ENCODE data around the gene MEF2A.

The MEF2A gene

DNA sequence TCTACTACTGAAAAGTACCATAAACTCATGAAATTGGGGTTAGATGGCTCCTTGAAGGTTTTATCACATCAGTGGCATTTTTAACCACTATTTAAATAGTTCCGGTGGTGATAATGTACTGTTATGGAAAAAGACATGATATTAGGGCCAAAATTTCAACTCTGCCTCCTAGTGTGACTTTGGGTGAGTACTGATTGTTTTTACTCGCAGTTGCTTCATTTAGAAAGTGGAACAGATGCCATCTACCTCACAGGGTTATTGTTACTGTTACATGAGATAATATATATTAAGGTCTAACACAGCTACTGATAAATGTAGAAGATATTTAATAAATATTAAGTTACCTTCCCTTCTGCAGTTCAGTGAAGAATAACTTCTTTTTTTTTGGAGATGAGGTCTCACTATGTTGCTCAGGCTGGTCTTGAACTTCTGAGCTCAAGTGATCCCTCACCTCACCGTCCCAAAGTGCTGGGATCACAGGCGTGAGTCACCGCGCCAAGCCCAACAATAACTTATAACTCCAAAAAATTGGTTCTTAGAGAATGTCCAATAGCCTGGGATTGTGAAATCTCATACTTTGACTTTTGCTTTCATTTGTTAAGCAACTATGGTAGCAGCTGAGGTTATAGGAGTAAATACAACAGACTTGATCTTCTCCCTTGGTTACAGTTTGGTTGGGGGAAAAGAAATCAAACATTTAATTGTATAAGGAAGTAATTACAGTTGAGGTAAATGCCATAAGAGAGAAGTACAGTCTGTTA is 48.3 kb downstream of the MEF2A start:
- CTCF ChIA-PET = interaction anchor here (0.7 kb wide), 1 partner anchor 47 kb away, joined by 3 read pairs; no protein-coding TSS in a partner anchor
- H3K27ac ChIP-seq (ENCODE audit: extremely low read depth, low read depth, low read length) = no peak overlapping the region

DNA sequence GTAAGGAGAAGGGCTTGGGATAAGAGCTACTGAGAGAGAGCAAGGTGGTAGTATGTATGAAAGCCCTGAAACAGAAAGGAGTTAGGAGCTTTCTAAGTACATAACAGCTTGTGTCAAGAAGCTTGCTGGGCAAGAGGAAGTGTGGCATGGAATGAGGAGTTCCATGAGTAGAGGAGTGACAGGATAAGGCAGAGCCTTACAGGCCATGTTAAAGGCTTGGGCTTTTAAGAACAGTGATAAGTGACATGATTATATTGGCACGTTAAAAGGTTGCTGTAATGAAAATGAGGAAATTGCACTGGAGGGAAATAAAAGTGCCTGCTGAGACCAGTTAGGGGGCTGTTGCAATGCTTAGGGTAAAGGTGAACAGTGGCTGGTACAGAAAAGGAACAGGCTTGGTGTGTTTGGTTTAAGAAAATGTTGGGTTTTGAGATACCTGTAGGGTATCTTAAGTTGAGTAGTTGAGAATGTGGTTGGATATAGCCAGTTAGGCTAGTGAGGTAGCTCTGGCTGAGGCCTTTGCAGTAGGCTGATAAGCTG is 49.0 kb downstream of the MEF2A start:
- H3K27ac ChIP-seq (ENCODE audit: extremely low read depth, low read depth, low read length) = peak overlapping the region; percentile 6; the same call in 1 of the 2 replicates
- ChIA-PET CTCF (interaction anchor here (1.8 kb wide), 1 partner anchor 90 kb away, joined by 6 read pairs; no protein-coding TSS in a partner anchor), POLR2A (interaction anchor here (1.3 kb wide), 1 partner anchor 49 kb away, joined by 4 read pairs; the partner anchor contains the start of gene MEF2A)
- H3K9me3 ChIP-seq (ENCODE audit: control insufficient read depth, insufficient read depth, low read depth, low read length) = no peaks in the 10 kb centered on the region
- H3K4me3 ChIP-seq (ENCODE audit: low read depth, low read length) = no peak overlapping the region
- peaks cover 46% of the 10 kb centered on the region for H3K4me1 ChIP-seq (ENCODE audit: control insufficient read depth, insufficient read depth, low read length)
- no peaks in the 10 kb centered on the region for H3K36me3 ChIP-seq (ENCODE audit: control insufficient read depth in 2 of 2, insufficient read depth in 1 of 2, low read length in 2 of 2)
- TF ChIP-seq ZNF707 (tag by site-specific recombination; IDR thresholded peaks at IDR 0.05) (no peak), ZIC2 (tag by site-specific recombination; IDR thresholded peaks at IDR 0.05) (0 out of 2 replicates have a peak, but pooled peaks have one; percentile 18), PRDM1 (tag by site-specific recombination; IDR thresholded peaks at IDR 0.05) (peak; percentile 54; the same call in 1 of the 2 replicates), ZNF600 (tag by site-specific recombination; IDR thresholded peaks at IDR 0.05) (peak; percentile 63; the same call in 1 of the 2 replicates), ZNF16 (tag by site-specific recombination; IDR thresholded peaks at IDR 0.05; ENCODE audit: low read depth) (no peak), ZNF138 (tag by site-specific recombination; IDR thresholded peaks at IDR 0.05; ENCODE audit: borderline replicate concordance) (no peak), GLI2 (tag by site-specific recombination; IDR thresholded peaks at IDR 0.05; ENCODE audit: borderline replicate concordance, low read depth) (no peak), ZNF221 (tag by site-specific recombination; IDR thresholded peaks at IDR 0.05; ENCODE audit: borderline replicate concordance) (no peak), OSR2 (tag by site-specific recombination; IDR thresholded peaks at IDR 0.05) (peak; percentile 64), FEZF1 (tag by site-specific recombination; IDR thresholded peaks at IDR 0.05) (peak; percentile 59; the same call in 1 of the 2 replicates), ZNF610 (tag by site-specific recombination; IDR thresholded peaks at IDR 0.05; ENCODE audit: borderline replicate concordance) (peak; percentile 76; the same call in 1 of the 2 replicates)
- TF ChIP-seq, protein P1, sequence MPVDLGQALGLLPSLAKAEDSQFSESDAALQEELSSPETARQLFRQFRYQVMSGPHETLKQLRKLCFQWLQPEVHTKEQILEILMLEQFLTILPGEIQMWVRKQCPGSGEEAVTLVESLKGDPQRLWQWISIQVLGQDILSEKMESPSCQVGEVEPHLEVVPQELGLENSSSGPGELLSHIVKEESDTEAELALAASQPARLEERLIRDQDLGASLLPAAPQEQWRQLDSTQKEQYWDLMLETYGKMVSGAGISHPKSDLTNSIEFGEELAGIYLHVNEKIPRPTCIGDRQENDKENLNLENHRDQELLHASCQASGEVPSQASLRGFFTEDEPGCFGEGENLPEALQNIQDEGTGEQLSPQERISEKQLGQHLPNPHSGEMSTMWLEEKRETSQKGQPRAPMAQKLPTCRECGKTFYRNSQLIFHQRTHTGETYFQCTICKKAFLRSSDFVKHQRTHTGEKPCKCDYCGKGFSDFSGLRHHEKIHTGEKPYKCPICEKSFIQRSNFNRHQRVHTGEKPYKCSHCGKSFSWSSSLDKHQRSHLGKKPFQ (tag by site-specific recombination; IDR thresholded peaks at IDR 0.05) = 0 out of 2 replicates have a peak, but pooled peaks have one; percentile 20
- TF ChIP-seq, protein P2, sequence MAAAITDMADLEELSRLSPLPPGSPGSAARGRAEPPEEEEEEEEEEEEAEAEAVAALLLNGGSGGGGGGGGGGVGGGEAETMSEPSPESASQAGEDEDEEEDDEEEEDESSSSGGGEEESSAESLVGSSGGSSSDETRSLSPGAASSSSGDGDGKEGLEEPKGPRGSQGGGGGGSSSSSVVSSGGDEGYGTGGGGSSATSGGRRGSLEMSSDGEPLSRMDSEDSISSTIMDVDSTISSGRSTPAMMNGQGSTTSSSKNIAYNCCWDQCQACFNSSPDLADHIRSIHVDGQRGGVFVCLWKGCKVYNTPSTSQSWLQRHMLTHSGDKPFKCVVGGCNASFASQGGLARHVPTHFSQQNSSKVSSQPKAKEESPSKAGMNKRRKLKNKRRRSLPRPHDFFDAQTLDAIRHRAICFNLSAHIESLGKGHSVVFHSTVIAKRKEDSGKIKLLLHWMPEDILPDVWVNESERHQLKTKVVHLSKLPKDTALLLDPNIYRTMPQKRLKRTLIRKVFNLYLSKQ (tag by site-specific recombination; IDR thresholded peaks at IDR 0.05; ENCODE audit: borderline replicate concordance) = no peak
- TF ChIP-seq, protein P3, sequence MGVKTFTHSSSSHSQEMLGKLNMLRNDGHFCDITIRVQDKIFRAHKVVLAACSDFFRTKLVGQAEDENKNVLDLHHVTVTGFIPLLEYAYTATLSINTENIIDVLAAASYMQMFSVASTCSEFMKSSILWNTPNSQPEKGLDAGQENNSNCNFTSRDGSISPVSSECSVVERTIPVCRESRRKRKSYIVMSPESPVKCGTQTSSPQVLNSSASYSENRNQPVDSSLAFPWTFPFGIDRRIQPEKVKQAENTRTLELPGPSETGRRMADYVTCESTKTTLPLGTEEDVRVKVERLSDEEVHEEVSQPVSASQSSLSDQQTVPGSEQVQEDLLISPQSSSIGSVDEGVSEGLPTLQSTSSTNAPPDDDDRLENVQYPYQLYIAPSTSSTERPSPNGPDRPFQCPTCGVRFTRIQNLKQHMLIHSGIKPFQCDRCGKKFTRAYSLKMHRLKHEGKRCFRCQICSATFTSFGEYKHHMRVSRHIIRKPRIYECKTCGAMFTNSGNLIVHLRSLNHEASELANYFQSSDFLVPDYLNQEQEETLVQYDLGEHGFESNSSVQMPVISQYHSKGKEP (tag by site-specific recombination; IDR thresholded peaks at IDR 0.05) = peak; percentile 42; the same call in 1 of the 2 replicates
- TF ChIP-seq, protein P4, sequence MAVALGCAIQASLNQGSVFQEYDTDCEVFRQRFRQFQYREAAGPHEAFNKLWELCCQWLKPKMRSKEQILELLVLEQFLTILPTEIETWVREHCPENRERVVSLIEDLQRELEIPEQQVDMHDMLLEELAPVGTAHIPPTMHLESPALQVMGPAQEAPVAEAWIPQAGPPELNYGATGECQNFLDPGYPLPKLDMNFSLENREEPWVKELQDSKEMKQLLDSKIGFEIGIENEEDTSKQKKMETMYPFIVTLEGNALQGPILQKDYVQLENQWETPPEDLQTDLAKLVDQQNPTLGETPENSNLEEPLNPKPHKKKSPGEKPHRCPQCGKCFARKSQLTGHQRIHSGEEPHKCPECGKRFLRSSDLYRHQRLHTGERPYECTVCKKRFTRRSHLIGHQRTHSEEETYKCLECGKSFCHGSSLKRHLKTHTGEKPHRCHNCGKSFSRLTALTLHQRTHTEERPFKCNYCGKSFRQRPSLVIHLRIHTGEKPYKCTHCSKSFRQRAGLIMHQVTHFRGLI (tag by site-specific recombination; IDR thresholded peaks at IDR 0.05) = peak; percentile 59; the same call in 1 of the 2 replicates
- TF ChIP-seq, protein P5, sequence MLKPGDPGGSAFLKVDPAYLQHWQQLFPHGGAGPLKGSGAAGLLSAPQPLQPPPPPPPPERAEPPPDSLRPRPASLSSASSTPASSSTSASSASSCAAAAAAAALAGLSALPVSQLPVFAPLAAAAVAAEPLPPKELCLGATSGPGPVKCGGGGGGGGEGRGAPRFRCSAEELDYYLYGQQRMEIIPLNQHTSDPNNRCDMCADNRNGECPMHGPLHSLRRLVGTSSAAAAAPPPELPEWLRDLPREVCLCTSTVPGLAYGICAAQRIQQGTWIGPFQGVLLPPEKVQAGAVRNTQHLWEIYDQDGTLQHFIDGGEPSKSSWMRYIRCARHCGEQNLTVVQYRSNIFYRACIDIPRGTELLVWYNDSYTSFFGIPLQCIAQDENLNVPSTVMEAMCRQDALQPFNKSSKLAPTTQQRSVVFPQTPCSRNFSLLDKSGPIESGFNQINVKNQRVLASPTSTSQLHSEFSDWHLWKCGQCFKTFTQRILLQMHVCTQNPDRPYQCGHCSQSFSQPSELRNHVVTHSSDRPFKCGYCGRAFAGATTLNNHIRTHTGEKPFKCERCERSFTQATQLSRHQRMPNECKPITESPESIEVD (tag by site-specific recombination; IDR thresholded peaks at IDR 0.05) = 0 out of 2 replicates have a peak, but pooled peaks have one; percentile 30
- TF ChIP-seq, protein P6, sequence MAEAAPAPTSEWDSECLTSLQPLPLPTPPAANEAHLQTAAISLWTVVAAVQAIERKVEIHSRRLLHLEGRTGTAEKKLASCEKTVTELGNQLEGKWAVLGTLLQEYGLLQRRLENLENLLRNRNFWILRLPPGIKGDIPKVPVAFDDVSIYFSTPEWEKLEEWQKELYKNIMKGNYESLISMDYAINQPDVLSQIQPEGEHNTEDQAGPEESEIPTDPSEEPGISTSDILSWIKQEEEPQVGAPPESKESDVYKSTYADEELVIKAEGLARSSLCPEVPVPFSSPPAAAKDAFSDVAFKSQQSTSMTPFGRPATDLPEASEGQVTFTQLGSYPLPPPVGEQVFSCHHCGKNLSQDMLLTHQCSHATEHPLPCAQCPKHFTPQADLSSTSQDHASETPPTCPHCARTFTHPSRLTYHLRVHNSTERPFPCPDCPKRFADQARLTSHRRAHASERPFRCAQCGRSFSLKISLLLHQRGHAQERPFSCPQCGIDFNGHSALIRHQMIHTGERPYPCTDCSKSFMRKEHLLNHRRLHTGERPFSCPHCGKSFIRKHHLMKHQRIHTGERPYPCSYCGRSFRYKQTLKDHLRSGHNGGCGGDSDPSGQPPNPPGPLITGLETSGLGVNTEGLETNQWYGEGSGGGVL (tag by site-specific recombination; IDR thresholded peaks at IDR 0.05) = no peak

More for the DNA sequence above, 48.3 kb downstream of the MEF2A start:
- TF ChIP-seq ZNF169 (tag by site-specific recombination; IDR thresholded peaks at IDR 0.05) = no peak
- TF ChIP-seq, protein P4 (tag by site-specific recombination; IDR thresholded peaks at IDR 0.05) = peak; percentile 74; the same call in 1 of the 2 replicates
- no peak overlapping the region for H3K4me3 ChIP-seq (ENCODE audit: low read depth, low read length)
- no peaks in the 10 kb centered on the region for H3K36me3 ChIP-seq (ENCODE audit: control insufficient read depth in 2 of 2, insufficient read depth in 1 of 2, low read length in 2 of 2)
- POLR2A ChIA-PET = interaction anchor here (0.6 kb wide), 1 partner anchor 20 kb away, joined by 6 read pairs; no protein-coding TSS in a partner anchor
- peaks cover 39% of the 10 kb centered on the region for H3K4me1 ChIP-seq (ENCODE audit: control insufficient read depth, insufficient read depth, low read length)
- H3K9me3 ChIP-seq (ENCODE audit: control insufficient read depth, insufficient read depth, low read depth, low read length) = no peaks in the 10 kb centered on the region

Measured in HEK293 (cell line).